K562 (cell line): Measurements from ENCODE around the gene DHRS3. TPM values are rescaled to one million over a fixed set of nuclear protein-coding genes. Genes with fewer than 3 reads are reported as not detected.

ENCODE experiments used
- ATF7 ChIP-seq: fragments of 450-650 bp; IDR thresholded peaks from 2 replicates; pipeline ENCODE4 v1.7.1; 2014; ENCODE audit warnings: mild to moderate bottlenecking, moderate library complexity
- ETV5 ChIP-seq: sonication (generic); formaldehyde crosslinking; IDR thresholded peaks from 2 replicates; pipeline ENCODE4 v1.4.0; 2020; ENCODE audit warnings: low read depth, mild to moderate bottlenecking, missing genetic modification reagents
- FOXK1 ChIP-seq: sonication (generic); formaldehyde crosslinking; IDR thresholded peaks from 2 replicates; pipeline ENCODE4 v1.8.0; 2022; ENCODE audit warnings: missing genetic modification reagents, mild to moderate bottlenecking, borderline replicate concordance
- GTF2F1 ChIP-seq: IDR thresholded peaks from 2 replicates; pipeline ENCODE4 v1.6.1; 2011; ENCODE audit warnings: low read depth, low read length, improper control_type of control experiment
- HLTF ChIP-seq: fragments of 450-650 bp; IDR thresholded peaks from 2 replicates; pipeline ENCODE4 v1.6.1; 2016
- NFXL1 ChIP-seq: fragments of 450-650 bp; formaldehyde crosslinking; IDR thresholded peaks from 2 replicates; pipeline ENCODE4 v1.4.0; 2021; ENCODE audit warnings: mild to moderate bottlenecking
- PHF21A ChIP-seq: fragments of 450-650 bp; IDR thresholded peaks from 2 replicates; pipeline ENCODE4 v1.6.1; 2017; ENCODE audit warnings: low read depth, borderline replicate concordance
- RFX5 ChIP-seq: IDR thresholded peaks from 2 replicates; pipeline ENCODE4 v1.6.1; 2011; ENCODE audit warnings: low read depth, mild to moderate bottlenecking, improper control_type of control experiment, low read length
- RUNX1 ChIP-seq: sonication (generic); IDR thresholded peaks from 2 replicates; pipeline ENCODE4 v1.6.1; 2016; ENCODE audit warnings: antibody characterized with exemption, low read depth
- SIRT6 ChIP-seq: IDR thresholded peaks from one replicate; pipeline ENCODE4 v1.6.1; 2012; ENCODE audit warnings: low read depth, mild to moderate bottlenecking, control low read depth, inconsistent platforms, low read length, moderate library complexity
- SP1 ChIP-seq: sonication (generic); formaldehyde crosslinking; IDR thresholded peaks from 2 replicates; pipeline ENCODE4 v1.8.1; 2022; ENCODE audit warnings: mild to moderate bottlenecking, missing genetic modification reagents
- ZNF76 ChIP-seq: fragments of 250-450 bp; sonication (Bioruptor Pico); IDR thresholded peaks from 2 replicates; pipeline ENCODE4 v1.4.0; 2020; ENCODE audit warnings: mild to moderate bottlenecking, moderate library complexity, borderline replicate concordance
- polyA plus RNA-seq, 8 experiments: library from polyadenylated mRNA; depleted of rRNA in 4 of 8; stranded (reverse) in 5 of 8; unstranded in 3 of 8; fragments of >200 nt; fragmentation: Nextera tagmentation in 2 of 8; fragmentation: Illumina TruSeq in 1 of 8; extraction: Ambion mirVana in 2 of 8; extraction: Trizol in 1 of 8; gene quantifications; 2 replicates each; pipeline versions ENCODE4 v1.2.1 to v1.2.3, GENCODE V29; 2011 to 2014; ENCODE audit warnings: inconsistent platforms in 1 of 8, missing spikeins in 1 of 8
- total RNA-seq, 7 experiments: library from RNA; depleted of rRNA in 6 of 7; stranded (reverse); fragments of >200 nt in 6 of 7; fragmentation: Illumina TruSeq in 2 of 7; extraction: Trizol in 2 of 7; gene quantifications; 2 replicates each; pipeline versions ENCODE4 v1.2.1 to v1.2.3, GENCODE V29; 2011 to 2021; ENCODE audit warnings: low replicate concordance in 1 of 7
- TF ChIP-seq, protein P1 (sequence below): fragments of 450-650 bp; IDR thresholded peaks from 2 replicates; pipeline ENCODE4 v1.6.1; 2018; ENCODE audit not compliant: partially characterized antibody
- TF ChIP-seq, protein P2 (sequence below): fragments of 150-350 bp; conservative IDR thresholded peaks from 2 replicates; pipeline ENCODE4 v1.6.1; 2014; ENCODE audit warnings: low read length
- TF ChIP-seq, protein P3 (sequence below): fragments of 250-450 bp; sonication (Bioruptor Pico); IDR thresholded peaks from 2 replicates; pipeline ENCODE4 v1.4.0; 2020; ENCODE audit warnings: mild to moderate bottlenecking, moderate library complexity, borderline replicate concordance
- TF ChIP-seq, protein P4 (sequence below): sonication (generic); formaldehyde crosslinking; IDR thresholded peaks from 2 replicates; pipeline ENCODE4 v1.8.0; 2023; ENCODE audit warnings: mild to moderate bottlenecking, missing genetic modification reagents

The DHRS3 gene
- total and polyA plus RNA-seq, 9 of the 15 experiments (the other 6 are each of a cell fraction or from before 2014, with no cell fraction given) = 21.0 to 116 (median 58.7) TPM

DNA sequence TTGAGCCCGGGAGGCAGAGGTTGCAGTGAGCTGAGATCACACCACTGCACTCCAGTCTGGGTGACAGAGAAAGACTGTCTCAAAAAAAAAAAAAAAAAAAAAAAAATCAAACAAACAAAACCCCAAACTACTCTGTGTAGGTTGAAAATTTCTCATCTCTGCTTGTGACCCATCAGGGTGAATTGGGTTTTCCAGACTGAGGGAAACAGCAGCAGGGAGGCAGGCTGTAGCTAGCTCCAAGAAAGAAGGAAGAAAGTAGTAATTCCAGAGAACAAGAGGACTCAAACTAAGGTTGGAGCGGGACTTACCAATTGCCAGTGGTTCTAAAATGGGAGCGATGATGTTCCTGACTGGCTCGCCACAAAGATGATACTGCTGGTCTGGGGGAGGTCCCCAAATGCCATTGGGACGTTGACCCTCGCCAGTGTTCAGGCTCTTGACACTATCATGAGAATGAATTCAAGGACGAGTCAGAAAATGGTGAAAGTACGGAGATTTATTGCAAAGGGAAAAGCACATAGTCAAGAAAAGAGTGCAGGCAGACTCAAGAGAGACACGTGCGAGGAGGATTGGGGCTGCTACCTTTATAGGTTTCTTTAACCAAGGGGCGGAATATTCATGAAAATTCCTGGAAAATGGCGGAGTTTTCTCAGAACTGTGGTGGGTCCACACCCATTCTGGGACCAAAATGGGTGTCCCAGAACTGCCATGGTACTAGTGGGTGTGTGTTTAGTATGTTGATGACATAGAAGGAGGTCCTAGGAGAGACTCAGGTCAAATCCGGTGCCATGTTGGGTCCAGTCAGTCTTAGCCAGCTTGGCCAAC lies 39.3 kb upstream of the DHRS3 start (continued):
- TF ChIP-seq, protein P1, sequence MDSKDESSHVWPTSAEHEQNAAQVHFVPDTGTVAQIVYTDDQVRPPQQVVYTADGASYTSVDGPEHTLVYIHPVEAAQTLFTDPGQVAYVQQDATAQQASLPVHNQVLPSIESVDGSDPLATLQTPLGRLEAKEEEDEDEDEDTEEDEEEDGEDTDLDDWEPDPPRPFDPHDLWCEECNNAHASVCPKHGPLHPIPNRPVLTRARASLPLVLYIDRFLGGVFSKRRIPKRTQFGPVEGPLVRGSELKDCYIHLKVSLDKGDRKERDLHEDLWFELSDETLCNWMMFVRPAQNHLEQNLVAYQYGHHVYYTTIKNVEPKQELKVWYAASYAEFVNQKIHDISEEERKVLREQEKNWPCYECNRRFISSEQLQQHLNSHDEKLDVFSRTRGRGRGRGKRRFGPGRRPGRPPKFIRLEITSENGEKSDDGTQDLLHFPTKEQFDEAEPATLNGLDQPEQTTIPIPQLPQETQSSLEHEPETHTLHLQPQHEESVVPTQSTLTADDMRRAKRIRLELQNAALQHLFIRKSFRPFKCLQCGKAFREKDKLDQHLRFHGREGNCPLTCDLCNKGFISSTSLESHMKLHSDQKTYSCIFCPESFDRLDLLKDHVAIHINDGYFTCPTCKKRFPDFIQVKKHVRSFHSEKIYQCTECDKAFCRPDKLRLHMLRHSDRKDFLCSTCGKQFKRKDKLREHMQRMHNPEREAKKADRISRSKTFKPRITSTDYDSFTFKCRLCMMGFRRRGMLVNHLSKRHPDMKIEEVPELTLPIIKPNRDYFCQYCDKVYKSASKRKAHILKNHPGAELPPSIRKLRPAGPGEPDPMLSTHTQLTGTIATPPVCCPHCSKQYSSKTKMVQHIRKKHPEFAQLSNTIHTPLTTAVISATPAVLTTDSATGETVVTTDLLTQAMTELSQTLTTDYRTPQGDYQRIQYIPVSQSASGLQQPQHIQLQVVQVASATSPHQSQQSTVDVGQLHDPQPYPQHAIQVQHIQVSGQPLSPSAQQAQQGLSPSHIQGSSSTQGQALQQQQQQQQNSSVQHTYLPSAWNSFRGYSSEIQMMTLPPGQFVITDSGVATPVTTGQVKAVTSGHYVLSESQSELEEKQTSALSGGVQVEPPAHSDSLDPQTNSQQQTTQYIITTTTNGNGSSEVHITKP = peak; percentile 66
- TF ChIP-seq RUNX1 (no peak), ZNF76 (CRISPR knock-in tag) (no peak), ATF7 (peak; percentile 84), RFX5 (0 out of 2 replicates have a peak, but pooled peaks have one; percentile 28), HLTF (0 out of 2 replicates have a peak, but pooled peaks have one; percentile 15), FOXK1 (CRISPR knock-in tag) (peak; percentile 67; the same call in 1 of the 2 replicates), ETV5 (CRISPR knock-in tag) (0 out of 2 replicates have a peak, but pooled peaks have one; percentile 23), SIRT6 (no peak), PHF21A (0 out of 2 replicates have a peak, but pooled peaks have one; percentile 10), GTF2F1 (peak; percentile 92; the same call in 1 of the 2 replicates), SP1 (CRISPR knock-in tag) (peak; percentile 92), NFXL1 (CRISPR knock-in tag) (no peak)
- TF ChIP-seq, protein P2, sequence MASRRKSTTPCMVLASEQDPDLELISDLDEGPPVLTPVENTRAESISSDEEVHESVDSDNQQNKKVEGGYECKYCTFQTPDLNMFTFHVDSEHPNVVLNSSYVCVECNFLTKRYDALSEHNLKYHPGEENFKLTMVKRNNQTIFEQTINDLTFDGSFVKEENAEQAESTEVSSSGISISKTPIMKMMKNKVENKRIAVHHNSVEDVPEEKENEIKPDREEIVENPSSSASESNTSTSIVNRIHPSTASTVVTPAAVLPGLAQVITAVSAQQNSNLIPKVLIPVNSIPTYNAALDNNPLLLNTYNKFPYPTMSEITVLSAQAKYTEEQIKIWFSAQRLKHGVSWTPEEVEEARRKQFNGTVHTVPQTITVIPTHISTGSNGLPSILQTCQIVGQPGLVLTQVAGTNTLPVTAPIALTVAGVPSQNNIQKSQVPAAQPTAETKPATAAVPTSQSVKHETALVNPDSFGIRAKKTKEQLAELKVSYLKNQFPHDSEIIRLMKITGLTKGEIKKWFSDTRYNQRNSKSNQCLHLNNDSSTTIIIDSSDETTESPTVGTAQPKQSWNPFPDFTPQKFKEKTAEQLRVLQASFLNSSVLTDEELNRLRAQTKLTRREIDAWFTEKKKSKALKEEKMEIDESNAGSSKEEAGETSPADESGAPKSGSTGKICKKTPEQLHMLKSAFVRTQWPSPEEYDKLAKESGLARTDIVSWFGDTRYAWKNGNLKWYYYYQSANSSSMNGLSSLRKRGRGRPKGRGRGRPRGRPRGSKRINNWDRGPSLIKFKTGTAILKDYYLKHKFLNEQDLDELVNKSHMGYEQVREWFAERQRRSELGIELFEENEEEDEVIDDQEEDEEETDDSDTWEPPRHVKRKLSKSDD = no peak
- TF ChIP-seq, protein P3, sequence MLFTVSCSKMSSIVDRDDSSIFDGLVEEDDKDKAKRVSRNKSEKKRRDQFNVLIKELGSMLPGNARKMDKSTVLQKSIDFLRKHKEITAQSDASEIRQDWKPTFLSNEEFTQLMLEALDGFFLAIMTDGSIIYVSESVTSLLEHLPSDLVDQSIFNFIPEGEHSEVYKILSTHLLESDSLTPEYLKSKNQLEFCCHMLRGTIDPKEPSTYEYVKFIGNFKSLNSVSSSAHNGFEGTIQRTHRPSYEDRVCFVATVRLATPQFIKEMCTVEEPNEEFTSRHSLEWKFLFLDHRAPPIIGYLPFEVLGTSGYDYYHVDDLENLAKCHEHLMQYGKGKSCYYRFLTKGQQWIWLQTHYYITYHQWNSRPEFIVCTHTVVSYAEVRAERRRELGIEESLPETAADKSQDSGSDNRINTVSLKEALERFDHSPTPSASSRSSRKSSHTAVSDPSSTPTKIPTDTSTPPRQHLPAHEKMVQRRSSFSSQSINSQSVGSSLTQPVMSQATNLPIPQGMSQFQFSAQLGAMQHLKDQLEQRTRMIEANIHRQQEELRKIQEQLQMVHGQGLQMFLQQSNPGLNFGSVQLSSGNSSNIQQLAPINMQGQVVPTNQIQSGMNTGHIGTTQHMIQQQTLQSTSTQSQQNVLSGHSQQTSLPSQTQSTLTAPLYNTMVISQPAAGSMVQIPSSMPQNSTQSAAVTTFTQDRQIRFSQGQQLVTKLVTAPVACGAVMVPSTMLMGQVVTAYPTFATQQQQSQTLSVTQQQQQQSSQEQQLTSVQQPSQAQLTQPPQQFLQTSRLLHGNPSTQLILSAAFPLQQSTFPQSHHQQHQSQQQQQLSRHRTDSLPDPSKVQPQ = peak; percentile 85; the same call in 1 of the 2 replicates
- TF ChIP-seq, protein P4, sequence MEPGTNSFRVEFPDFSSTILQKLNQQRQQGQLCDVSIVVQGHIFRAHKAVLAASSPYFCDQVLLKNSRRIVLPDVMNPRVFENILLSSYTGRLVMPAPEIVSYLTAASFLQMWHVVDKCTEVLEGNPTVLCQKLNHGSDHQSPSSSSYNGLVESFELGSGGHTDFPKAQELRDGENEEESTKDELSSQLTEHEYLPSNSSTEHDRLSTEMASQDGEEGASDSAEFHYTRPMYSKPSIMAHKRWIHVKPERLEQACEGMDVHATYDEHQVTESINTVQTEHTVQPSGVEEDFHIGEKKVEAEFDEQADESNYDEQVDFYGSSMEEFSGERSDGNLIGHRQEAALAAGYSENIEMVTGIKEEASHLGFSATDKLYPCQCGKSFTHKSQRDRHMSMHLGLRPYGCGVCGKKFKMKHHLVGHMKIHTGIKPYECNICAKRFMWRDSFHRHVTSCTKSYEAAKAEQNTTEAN (CRISPR knock-in tag) = peak; percentile 46; the same call in 1 of the 2 replicates
